GM19035 (cell line): Measurements from ENCODE around the gene SURF2.
A peak's percentile ranks its signal among the peaks of the same experiment; 100 is the strongest.
"Not testable (repeated sequence)": the region's sequence is repeated elsewhere in the genome, so short reads cannot be mapped to it uniquely, and the experiment has no call there.

Experiments
- ATAC-seq: cut with Tn5 transposase; IDR thresholded peaks from one replicate; pipeline ENCODE4 v1.9.1; 2021; ENCODE audit not compliant: unreplicated experiment

SURF2 gene

DNA sequence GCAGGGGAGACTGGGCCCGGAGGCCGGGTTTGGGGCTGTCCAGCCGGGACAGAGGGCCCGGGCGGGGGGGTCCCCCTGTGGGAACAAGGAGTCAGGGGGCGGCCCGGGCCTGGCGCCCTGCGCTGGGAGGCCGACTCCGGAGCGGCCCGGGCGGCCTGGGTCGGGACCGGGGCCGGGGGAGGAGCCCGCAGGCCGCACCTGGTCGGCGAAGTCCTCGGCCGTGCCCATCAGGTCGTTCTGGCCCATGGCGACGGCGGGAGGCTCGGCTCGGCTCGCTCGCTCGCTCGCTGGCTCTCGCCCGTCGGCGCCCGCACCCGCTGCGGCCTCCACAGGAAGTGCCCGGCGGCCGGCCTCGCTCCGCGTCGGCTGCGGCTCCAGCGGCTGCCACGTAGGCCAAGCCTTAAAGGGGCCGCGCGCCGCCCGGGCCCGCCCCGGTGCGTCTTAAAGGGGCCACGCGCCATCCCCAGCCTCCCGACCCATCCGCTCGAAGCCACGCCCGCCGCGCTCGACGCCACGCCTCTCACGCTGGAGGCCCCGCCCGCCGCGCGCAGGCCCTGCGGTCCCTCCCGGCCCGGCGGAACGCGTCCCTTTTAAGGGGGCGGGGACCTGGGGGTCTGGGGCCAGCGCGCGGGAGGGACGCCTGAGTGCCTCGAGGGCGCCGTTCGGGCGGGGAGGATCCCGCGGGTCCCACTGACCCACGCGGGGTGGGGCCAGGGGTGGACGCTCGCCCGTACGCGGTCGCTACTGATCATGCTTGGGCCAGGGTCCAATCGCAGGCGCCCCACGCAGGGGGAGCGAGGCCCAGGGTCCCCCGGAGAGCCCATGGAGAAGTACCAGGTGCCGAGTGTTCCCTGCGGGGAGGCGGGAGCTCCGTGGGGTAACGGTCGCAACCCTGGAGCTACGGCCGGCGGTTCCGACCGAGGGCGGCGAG is 19.6 kb downstream of the SURF2 start, which contains the start of the genes STKLD1 and SURF4:
TSS of gene STKLD1 (plus strand) at position 643 of the 931 bp plus-strand sequence. CDS start at position 751, 108 bp downstream.
TSS of gene SURF4 (minus strand) at position 337 of the 931 bp plus-strand sequence. CDS start at position 246, 91 bp downstream.
- ATAC-seq, result peak; percentile 89

DNA sequence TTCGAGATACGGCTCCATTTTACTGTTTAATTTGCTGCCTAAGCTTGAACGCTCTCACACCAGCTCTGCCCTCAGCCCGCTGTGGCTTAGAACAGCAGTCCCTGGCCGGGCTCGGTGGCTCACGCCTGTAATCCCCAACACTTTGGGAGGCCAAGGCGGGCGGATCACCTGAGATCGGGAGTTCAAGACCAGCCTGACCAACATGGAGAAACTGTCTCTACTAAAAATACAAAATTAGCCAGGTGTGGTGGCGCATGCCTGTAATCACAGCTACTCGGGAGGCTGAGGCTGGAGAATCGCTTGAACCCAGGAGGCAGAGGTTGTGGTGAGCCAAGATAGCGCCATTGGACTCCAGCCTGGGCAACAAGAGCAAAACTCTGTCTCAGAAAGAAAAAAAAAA is 20.9 kb downstream of the SURF2 start:
- not testable (repeated sequence) for ATAC-seq

DNA sequence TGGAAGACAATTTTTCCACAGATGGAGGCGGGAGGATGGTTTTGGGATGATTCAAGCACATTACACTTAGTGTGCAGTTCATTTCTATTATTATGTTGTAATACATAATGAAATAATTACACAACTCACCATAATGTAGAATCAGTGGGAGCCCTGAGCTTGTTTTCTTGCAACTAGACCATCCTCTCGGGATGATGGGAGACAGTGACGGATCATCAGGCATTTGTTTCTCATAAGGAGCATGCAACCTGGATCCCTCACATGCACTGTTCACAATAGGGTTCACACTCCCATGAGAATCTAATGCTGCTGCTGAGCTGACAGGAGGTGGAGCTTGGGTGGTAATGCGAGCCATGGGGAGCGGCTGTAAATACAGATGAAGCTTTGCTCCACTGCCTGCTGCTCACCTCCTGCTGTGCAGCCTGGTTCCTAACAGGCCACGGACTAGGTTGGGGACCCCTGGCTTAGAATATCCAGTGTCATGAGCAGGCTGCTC is 21.4 kb downstream of the SURF2 start:
- no peak for ATAC-seq

DNA sequence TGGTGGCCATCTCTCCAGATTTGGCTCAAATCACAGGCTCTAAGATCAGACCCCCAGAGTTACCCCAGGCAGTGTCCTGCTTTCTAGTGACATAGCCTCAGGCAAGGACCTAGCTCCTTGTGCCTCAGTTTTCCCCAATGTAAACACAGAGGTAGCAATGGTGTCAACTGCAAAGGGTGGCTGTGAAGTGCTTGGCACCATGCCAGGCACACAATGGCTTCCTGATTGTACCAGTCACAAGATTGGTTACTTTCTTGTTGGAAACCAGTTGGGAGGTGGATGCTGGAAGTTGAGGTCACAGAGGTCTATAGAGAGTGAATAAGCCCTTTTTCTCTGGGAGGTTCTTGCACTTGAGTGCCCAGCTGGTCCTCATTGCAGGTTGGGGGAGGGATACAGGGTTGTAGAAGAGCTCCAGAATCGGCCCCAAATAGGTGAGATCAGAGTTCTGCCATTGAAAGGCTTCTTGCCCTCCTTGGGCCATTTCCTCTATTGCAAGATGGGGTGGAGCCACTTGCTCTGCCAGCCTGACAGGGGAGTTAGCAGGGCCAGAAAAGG is 22.1 kb downstream of the SURF2 start:
- no peak for ATAC-seq

DNA sequence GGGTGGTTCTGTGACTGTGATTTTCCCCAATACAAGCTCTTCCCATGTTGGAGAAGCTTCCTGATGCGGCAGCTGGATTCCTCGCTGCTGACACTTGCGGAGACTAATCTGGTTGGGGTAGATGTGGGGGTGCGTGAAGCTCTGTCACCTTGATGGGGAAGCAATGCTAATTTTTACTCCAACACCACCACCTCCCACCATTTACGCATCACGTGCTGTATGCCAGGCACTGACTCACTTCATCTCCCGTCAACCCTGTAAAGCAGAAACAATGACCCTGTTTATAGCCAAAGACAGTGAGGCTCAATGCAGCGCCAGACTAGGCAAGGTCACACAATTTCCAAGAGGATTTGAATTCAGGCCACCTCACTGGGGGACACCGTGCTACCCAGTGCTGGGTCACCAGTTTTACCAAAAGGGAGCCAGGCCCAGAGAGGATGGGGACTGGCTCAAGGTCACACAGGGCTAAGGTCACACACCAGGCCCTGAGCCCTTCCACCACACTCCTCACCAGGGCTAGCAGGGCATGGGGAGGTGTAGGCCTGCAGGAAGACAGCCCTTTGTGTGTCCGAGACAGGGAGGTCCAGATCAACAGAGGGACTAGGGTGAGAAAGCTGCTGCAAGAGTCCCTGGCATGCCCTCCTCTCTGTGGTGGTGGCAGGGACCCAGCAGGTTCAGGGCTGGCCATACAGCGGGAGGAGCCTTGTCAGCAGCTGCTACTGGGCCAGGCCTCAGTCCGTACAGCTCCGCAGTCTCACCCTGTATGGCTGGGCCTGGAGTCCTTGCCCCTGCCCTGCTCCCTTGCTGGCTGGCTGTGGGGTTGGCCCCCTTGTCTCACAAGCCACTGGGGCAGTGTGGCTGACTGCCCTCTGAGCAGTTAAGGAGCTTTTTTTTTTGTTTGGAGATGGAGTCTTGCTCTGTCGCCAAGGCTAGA is 23.1 kb downstream of the SURF2 start:
- ATAC-seq, result no peak

DNA sequence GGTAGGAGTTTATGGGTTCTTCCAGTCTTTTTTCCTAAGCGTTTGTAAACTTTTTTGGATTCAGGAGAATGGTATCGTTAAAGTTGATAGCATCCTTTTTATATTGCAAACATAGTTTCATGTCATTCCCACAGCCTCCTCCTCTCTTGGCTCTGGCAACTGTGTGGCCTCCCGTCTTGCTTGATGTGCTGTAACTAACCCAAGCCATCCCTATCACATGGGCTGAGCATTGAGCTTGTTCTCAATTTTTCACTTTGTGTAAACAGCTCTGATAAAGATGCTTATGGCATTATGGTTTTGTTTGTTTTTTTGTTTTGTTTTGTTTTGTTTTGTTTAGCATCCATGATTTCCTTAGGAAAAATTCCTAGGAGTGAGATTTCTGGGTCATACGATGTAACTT is 24.4 kb downstream of the SURF2 start:
- ATAC-seq, result no peak

DNA sequence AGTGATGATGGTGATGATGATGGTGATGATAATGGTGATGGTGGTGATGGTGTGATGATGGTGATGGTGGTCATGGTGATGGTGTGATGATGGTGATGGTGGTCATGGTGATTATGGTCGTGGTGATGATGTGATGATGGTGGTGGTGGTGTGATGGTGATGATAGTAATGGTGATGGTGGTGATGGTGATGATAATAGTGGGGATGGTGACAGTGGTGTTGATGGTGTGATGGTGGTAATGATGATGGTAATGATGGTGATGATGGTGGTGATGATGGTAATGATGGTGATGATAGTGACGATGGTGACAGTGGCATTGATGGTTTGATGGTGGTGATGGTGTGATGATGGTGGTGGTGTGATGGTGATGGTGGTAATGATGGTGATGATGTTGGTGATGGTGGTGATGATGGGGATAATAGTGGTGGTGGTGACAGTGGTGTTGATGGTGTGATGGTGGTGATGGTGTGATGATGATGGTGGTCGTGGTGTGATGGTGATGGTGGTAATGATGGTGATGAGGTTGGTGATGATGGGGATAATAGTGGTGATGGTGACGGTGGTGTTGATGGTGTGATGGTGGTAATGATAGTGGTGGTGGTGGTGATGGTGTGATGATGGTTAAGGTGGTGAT is 26.3 kb downstream of the SURF2 start:
- no peak for ATAC-seq

DNA sequence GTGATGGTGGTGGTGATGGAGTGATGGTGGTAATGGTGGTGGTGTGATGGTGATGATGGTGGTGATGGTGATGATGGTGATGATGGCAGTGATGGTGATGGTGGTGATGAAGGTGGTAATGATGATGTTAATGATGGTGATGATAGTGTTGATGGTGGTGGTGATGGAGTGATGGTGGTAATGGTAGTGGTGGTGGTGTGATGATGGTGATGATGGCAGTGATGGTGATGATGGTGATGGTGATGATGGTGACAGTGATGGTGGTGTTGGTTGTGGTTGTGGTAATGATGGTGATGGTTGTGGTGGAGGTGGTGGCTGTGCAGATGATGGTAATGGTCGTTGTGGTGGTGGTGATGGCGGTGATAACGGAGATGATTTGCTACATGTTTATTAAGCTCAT is 27.1 kb downstream of the SURF2 start:
- ATAC-seq, result no peak

DNA sequence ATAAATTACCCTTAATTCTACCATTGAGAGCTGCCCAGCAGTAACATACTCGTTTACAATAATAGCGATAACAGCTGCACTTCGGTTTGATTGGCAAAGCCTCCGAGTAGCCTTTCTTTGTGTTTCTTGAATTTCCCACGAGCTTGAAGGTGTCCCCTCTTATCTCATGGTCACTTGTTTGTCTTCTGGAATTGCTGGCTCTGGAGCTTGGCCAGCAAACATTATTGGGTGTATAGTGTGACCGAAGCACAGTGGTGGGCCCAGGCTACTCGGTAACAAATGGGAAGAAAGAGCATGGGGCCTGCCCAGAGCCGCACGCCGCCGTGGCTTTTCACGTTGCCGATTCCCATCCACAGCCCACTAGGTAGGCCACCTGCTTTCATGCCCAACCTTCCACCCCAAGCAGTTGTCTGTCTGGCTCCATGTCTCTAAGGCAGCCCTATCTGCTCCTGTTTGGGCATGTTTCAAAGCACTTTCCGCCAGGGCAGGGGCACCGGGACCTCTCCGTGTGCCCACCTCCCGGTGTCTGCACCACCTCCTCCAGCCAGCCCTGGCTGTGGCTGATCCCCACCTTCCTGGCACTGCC is 28.5 kb downstream of the SURF2 start:
- ATAC-seq, result no peak

DNA sequence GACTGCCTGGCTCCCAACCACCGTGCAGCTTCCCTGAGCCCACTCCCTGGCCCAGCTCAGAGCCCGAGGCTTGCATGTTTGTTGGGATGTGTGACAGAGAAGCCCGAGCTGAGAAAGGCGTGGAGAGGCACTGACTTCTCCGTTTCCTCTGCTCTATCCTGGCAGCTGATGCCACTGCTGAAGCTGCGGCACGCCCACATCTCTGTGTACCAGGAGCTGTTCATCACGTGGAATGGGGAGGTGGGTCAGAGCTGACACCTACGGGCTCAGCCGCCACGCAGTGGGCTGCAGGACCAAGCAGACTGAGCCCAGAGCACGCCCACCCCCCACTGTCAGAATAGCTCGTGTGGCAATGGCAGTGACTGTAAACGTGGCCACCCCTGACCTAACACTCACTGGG is 29.1 kb downstream of the SURF2 start:
- no peak for ATAC-seq

DNA sequence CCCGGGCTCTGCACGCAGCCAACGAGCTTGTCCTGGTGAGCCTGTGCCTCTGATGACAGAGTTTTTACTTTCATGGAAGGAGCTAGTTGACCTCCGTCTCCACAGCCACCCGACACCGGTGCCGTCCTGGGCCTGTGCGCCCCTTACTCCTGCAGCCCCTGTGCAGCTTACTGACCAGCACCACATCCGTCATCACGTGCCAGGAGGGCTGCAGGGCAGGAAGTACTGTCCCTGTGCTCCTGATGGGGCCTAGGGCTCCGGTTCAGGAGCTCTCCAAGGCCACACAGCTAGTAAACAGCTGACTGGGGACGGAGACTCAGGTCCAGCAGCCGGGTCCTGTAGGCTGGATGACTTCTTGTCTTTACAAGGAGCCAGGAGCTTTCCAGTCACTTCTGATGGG is 30.0 kb downstream of the SURF2 start:
- no peak for ATAC-seq

DNA sequence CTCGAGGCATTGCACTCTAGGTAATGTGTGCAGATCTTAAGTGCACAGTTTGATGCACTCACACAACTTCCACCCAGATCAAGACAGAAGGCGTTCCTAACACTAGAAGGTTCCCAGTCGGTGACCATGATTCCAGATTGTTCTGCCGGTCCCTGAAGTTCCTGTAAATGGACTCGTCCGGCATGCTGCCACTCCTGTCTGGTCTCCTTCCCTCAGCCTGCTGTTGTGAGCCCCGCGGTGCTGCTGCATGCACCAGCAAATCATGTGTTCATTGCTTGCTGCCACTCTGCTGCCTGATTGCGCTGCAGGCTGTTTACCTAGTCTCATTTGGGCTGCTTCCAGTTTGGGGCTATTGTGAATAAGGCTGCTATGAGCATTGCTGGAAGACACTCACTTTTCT is 31.3 kb downstream of the SURF2 start:
- no peak for ATAC-seq

DNA sequence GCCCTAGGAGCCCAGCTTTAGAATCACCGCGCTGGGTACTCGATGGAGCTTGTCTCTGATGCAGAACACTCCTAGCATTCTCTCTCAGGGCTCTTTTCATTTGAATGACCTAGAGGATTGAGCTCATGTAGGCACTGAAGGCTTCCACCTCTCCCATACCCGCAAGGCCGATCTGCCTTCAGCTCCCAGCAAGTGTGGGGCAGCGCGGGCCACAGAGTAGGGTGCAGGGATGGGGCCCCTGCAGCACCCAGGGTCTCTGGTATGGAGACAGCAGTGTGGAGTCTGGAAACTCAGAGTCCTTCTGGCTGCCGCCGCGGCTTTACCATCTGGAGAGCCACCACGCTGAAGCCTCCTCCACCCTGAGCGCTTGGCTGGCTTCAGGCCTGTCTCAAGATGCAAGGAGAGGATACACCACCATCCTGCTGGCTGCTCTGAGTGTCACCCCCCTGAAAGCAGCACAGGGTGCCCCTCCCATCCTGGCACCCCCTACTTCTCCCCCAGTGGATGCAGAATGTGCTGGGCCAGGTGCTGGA is 32.7 kb downstream of the SURF2 start:
- ATAC-seq, result no peak

DNA sequence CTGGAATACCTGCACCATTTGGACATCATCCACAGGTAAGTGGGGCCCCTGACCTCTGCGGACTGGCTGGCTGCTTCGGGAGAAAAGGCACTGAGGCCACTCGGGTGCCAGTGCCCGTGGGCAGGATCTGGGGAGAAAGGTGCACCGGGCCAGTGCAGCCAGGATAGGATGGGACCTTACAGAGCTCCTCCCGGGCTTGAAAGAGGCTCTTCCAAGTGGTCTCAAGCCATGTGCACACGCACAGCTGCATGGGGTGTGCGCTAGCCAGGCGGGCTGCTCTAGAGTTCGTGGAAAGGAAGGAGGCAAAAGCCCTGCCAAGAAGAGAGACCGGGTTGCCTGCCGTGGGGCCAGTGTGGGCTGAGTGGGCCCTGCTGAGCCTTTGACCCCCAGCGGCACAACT is 33.2 kb downstream of the SURF2 start:
- ATAC-seq, result no peak

DNA sequence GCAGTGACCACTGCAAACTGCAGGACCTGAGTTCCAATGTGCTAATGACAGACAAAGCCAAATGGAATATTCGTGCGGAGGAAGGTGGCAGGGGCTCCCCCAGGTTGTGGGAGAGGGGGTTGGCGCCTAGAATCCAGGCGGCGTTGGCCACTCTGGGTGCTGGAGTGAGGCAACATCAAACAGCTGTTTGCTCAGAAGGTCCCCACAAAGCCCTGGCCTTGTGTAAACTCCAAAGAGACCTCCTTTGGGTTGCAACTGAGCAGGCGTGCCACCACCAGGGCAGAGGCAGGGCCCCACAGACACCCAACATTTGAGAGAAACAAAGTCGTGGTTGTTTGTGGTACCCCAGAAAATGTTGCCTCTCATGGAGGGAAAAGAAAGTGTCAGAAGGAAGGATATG is 34.4 kb downstream of the SURF2 start:
- ATAC-seq, result no peak

DNA sequence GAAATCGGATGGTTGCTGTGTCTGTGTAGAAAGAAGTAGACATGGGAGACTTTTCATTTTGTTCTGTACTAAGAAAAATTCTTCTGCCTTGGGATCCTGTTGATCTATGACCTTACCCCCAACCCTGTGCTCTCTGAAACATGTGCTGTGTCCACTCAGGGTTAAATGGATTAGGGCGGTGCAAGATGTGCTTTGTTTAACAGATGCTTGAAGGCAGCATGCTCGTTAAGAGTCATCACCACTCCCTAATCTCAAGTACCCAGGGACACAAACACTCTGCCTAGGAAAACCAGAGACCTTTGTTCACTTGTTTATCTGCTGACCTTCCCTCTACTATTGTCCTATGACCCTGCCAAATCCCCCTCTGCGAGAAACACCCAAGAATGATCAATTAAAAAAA is 35.1 kb downstream of the SURF2 start:
- ATAC-seq, result not testable (repeated sequence)

DNA sequence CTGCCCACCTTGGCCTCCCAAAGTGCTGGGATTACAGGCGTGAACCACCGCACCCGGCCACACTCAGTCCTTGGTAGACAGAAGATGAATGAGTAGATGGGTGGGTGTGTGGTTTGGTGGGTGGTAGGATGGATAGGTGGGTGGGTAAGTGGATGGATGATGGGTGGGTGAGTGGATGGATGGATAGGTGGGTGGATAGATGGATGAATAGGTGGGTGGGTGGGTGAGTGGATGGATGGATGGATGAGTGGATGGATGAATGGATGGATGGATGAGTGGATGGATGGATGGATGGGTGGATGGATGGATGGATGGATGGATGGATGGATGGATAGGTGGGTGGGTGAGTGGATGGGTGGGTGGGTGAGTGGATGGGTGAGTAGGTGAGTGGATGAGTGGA is 36.0 kb downstream of the SURF2 start:
- not testable (repeated sequence) for ATAC-seq

DNA sequence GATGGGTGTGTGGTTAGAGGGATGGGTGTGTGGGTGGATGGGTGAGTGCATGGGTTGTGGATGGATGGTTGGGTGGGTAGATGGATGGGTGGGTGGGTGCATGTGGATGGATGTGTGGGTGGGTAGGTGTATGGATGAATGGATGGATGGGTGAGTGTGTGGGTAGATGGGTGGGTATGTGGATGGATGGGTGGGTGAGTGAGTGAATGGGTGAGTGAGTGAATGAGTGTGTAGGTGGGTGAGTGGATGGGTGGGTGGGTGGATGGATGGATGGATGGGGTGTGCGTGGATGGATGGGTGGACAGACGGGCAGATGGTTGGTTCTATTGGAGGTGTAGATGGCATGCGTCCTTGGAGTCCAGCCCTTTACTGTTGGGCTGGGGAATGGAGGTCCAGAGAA is 37.0 kb downstream of the SURF2 start:
- ATAC-seq, result no peak

DNA sequence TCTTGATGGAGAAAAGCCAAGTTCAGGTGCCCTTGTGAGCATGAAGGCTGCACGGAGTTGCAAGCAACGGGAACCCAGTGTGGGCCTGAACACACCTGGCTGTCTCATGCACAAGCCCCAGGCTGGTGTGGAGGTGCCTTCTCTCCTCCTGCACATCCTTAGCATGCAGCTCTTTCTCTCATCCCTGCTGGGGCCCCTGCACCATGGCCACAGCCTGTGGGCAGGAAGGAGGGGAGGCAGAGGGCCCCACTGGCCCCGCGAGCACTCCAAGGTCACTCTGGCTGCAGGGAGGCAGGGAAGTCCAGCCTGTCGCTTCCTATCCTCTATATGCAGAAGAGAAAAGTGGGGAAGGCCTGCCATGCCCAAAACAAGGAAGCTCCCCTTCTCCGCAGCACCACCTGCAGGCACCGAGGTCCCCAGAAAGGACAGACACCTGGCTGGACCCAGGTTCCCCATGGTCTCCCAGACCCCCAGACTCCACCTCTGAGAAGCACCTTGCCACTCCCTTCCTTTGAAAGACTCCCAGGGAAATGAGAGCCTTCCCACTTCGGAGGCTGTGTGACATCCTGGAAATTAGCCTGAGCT is 38.4 kb downstream of the SURF2 start:
- ATAC-seq, result no peak

DNA sequence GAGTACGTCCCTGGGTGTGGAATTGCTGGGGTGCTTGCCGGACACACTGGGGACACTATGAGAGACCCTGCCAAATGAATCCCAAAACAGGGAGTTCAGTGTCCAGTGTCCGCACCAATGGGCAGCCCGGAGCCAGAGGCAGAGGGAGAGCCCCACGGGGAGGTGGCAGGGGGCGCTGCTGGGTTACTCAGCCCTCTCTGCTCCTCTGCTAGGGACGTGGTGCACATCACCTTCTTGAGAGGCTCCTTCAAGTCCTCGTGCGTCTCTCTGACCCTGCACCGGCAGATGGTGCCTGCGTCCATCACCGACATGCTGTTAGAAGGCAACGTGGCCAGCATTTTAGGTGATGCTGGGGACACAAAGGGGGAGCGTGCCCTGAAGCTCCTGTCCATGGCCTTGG is 40.6 kb downstream of the SURF2 start:
- ATAC-seq, result no peak
